GM12801 (cell line): Measurements from ENCODE around the gene CECR2.

Source experiments
- CTCF ChIP-seq: IDR thresholded peaks from one replicate; pipeline ENCODE4 v1.5.1; 2011; ENCODE audit warnings: control low read depth; ENCODE audit not compliant: insufficient read length; ENCODE audit errors: extremely low read depth

The CECR2 gene

GRCh38 chr22:17562906-17563870 lies 193.9 kb downstream of the CECR2 start, which contains the start of gene SLC25A18:
Gene SLC25A18 (plus strand): TSS chr22:17563498. CDS start chr22:17579945, 16,447 bp downstream.
- no peak for TF ChIP-seq CTCF

GRCh38 chr22:17563936-17564391 lies 194.7 kb downstream of the CECR2 start:
- TF ChIP-seq CTCF, result no peak

- no peak for TF ChIP-seq CTCF
Measured at GRCh38 chr22:17566776-17567175, 197.5 kb downstream of the CECR2 start.

- no peak for TF ChIP-seq CTCF
Measured at GRCh38 chr22:17569971-17570511, 200.8 kb downstream of the CECR2 start.

- TF ChIP-seq CTCF, result no peak
Measured at GRCh38 chr22:17570851-17571631, 201.8 kb downstream of the CECR2 start.

GRCh38 chr22:17575151-17575550 lies 205.9 kb downstream of the CECR2 start:
- no peak for TF ChIP-seq CTCF

GRCh38 chr22:17575681-17576080 lies 206.4 kb downstream of the CECR2 start:
- TF ChIP-seq CTCF, result no peak
